GM21737 (cell line): Measurements from ENCODE around the gene TEAD4.

Source experiments
- ATAC-seq: cut with Tn5 transposase; IDR thresholded peaks from one replicate; pipeline ENCODE4 v1.9.1; 2021; ENCODE audit warnings: mild to moderate bottlenecking, moderate library complexity; ENCODE audit not compliant: unreplicated experiment

TEAD4 gene

GRCh38 chr12:3028108-3028507 is 68.9 kb downstream of the TEAD4 start:
- no peak for ATAC-seq

DNA sequence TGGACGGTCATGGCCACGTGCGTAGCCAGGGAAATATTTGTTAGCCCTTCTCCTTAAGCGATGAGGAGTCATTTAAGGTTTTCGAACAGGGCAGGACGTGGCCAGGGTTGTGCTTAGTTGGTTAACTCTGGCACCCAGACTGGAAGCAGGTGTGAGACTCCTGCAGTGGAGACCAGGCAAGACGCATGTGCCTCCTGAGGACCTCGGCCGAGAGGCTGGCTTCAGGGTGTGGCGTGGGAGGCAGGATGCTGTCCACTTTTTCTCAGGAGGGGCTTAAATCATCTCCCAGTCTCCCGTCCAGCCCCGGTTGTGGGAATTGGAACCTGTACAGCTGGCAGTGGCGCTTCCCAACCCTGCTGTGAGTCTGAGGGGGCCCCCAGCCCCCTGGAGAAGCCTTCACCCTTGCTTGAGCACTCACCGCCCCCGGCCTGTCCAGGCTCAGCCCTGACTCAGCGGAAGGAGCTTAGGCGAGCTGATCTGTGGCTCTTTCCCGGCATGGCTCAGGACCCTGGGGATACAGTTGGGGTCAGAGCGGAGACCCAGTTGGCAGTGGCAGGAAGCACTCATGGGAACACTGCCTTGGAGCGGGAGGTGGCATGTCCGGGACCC is 71.7 kb downstream of the TEAD4 start:
- ATAC-seq: no peak

- ATAC-seq: no peak
These were observed 73.0 kb downstream of the TEAD4 start for GRCh38 chr12:3032161-3032560.

DNA sequence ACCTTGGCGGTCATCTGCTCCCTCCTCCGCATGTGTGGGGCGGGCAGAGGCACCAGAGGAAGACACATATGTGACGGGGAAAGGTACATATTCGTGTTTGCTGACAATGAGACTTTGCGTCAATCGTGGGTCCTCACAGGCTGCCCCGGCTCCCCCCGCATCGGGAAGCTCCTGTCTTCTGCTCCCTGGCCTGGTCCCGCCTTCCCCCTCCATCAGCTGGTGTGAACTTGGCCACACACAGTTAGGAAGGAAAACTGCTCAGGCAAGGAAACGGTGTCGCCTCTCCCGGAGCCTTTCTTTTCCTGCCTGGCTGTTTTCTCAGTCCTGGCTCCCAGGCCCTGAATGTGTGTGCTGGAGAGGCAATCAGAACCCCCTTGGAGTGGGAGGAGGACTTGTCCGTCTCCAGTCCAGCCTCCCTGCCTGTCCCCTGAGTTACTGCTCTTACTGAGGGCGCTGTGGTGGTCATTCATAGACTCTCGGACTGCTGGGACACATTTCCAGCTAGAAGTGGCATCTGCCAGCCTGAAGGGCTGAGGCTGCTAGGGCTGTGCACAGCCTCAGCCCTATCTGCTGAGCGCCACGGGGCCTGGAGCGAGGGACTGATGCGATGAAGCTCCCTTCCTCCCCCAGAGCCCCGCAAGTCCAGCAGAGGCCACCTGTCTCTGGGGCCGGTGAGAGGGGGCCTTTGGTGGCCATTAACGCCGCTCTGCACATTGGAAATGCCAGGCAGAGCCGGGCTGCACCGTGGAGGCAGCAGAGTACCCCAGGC is 73.8 kb downstream of the TEAD4 start:
- no peak for ATAC-seq

DNA sequence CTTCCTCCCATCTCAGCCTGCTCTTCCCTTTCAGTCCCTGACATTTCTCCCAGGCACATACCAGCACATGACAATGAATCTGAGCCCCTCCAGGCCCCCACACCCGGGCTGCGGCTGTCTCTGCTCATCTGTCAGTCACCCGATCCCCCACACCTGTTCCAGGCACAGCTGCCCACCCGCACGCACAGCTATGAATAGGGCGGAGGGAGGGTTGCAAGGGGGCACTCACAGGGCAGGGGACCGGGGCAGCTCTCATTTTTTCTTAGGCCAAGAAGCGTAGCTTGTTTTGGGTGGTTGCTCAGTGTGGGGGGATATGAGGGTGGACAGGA is 74.3 kb downstream of the TEAD4 start:
- ATAC-seq: no peak

DNA sequence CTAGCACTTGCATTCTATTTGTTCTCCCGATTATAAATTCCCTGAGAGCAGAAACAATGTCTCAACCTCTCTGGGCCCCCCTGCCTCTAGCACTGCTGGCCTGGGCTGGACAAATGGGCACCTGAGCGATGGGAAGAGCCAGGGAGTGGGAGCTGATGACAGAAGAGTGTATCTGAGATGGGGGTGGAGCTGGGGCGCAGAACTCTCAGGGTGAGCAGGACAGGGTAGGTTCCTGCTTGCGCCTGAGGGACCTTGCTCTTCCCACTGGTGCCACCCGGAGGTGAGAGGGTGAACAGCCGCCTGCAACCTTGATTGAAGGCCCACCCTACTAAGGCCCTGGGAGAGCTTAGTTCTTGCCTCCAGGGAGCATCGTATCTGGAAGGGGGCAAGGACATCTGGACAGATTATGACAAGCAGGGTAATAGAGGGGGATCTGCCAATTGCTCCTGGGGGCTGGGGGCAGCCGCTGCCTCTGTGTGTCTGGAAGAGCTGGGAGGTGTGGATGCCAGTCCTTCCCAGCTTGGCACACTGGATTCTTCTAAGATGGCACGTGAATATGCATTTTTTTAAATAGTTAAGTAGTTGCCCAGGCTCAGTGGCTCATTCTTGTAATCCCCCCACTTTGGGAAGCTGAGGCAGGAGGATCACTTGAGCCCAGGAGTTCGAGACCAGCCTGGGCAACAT is 75.0 kb downstream of the TEAD4 start:
- no peak for ATAC-seq

DNA sequence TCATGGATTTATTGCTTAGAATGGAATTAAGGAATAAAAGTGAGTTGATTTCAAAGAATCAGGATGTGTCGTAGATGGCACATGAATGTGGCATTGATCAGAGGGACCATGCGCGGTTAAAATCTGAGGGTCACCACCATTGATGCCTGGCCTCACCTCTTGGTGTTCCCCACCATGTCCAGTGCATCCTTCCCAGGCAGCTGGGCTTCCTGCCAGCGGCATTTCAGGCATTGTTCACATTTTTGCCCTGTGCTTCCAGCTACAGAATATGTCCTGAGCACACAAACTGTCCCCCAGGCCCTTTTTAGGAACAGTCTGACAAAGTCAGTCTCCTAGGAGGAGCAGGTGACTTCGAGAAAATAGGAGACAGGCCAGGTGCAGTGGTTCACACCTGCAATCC is 76.0 kb downstream of the TEAD4 start:
- no peak for ATAC-seq

DNA sequence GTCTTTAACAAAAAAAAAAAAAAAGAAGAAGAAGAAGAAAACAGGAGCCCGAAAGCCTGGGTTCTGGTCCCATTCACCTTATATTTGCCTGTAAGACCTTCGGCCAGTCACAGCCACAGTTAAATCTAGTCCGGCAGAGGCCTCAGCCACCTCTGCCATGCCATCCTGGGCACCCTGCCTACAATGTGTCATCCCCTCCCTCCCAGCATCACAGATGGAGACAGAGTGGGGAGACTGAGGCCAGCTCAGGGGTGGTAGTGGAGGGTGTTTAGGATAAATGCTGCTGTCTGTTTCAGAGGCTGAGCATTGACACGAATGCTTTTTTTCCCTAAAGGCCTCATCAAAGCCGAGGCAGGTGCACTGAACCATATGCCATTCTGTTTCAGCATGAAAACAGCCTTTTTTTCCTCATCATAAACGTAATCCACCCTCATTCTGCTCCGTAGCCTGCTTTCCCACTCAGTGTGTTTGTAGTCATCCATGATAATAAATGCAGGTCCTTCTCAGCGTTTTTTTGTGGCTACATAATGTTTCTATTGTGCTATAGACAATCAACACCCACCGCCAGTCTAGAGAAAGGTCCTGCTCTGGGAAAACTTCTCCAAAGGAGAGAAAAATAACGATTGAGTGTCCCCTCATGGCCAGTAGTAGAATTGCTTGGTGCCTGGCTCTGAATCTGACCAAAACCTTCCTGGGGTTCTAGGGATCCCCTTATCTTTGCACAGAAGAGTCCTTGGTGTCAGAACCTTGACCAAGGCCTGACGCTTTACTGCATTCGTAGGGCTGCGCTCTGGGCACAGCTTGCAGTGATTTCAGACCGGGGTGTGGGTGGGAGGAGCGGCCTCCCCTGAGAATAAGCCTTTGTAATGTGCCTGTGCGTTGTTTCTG is 76.9 kb downstream of the TEAD4 start:
- ATAC-seq: no peak

- ATAC-seq: no peak
These were observed 77.9 kb downstream of the TEAD4 start for GRCh38 chr12:3036901-3037600.

GRCh38 chr12:3038166-3038565 is 79.0 kb downstream of the TEAD4 start:
- no peak for ATAC-seq

GRCh38 chr12:3038926-3039510 is 79.8 kb downstream of the TEAD4 start:
- ATAC-seq: no peak

DNA sequence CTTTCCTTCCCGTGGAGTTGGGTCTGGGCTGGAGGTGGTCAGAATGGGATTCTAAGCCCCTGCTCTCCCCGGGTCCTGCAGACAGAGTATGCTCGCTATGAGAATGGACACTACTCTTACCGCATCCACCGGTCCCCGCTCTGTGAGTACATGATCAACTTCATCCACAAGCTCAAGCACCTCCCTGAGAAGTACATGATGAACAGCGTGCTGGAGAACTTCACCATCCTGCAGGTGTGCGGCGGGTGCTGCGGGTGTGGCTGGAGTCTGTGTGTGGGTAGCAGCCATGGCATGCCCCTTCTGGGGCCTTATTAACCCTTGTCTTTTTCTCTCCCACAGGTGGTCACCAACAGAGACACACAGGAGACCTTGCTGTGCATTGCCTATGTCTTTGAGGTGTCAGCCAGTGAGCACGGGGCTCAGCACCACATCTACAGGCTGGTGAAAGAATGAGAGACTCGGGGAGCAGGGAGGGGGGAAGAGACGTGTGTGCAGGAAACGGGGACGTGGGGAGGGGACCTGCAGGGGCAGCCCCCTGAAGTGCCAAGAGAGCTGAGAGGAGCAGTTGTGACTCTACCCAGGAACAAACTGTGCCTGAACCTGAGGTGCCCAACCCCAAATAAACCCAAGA is 80.9 kb downstream of the TEAD4 start:
- no peak for ATAC-seq

DNA sequence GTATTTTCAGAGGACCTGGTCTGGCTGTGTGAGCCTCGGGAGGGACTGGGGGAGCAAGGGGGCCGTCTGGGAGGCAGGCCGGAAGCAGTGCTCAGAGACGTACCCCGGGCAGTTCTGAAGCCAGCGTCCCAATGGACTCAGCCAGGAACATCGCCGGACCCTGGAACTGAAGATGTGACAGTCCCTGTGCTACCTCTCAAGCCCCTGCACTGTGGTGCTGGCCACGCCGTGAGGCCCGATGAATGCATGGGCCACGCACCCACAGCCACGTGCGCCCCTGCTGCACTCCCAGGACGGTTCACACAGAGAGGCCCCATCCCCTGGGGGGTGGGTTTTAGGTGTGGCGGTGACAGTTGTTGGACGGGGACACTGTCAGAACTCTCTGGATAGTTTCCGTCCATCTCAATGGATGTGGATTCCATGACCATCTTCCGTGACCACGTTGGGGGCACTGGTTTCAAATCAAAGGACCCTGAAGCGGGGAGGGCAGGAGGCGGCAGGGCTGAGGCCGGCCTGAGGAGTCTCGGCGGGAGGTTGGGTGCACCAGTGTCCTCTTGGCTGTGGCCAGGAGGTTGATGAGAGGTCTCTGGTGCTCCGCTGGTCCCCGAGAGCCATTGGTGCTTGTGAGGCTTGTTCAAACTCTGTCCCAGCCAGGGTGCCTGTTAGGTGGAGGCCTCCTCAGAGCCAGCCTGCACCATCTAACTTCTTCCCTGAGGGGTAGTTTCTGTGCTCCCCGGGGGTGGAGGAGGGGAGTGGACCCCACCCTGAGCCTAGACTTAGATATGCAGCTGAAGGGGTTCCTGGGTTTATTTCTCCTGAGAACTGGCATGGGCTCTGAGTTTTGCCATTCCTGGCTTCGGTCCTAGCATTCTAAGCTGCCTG is 81.7 kb downstream of the TEAD4 start:
- no peak for ATAC-seq

- peak; percentile 69 for ATAC-seq
These were observed 82.5 kb downstream of the TEAD4 start for GRCh38 chr12:3041558-3042164.

DNA sequence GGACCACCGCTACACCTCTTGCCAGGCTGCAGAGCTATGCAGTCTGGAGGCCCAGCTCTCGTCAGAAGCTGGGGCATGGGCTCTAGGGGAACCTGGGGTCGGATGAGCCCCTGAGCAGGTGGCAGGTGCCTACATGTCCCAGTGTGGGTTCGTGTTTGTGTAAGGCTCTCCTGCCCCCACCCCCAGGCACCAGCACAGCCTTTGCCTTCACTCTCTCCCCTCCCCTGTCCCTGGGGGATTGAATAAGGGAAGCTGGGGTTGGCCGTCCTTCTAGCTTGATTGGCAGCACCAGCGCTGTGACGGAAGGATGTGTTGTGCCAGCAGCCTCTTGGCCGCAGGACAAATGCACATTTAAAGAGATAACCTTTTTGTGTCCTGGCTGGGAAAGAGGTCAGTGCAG is 83.2 kb downstream of the TEAD4 start:
- no peak for ATAC-seq

DNA sequence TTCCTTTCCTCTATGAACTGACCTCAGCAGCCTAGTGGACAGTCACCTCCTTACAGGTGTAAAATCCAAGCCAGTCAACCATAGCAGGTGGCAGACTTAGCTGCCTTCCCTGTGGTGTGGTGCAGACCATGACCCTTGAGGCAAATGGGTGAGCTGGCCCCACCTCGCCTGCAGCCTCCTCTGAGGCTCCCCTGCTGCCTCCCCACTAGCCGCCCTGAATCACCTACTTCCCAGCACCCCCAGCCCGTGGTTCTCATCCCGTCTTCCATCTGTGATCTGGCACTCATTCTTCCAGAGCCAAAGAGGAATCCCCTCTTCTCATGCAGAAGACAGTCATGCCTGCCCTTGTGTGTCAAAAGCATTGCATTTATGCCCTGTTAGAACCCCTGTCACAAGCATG is 83.6 kb downstream of the TEAD4 start:
- ATAC-seq: no peak

GRCh38 chr12:3043406-3043805 is 84.2 kb downstream of the TEAD4 start:
- ATAC-seq: no peak

DNA sequence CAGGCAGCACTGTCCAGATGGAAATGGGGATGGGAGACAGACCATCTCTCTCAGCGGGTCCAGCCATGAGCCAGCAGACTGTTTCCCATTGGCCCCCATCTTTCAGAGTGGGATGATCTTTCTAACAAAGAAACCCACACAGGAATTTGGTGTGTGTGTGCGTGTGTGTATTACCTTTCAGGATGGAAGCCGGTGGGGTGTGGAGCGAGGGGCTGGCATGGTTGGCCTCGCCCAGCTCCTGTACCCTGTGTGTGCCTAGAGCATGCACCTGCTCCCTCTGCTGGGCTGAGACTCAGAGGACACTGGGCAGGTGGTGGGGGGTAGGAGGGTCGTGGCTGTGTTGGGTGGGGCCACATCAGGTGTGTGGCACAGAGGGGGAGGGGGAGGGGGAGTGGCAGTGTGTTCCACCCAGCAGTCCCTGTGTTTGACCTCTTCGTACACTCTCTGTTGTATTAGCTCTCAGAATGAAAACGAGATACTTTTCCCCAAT is 85.0 kb downstream of the TEAD4 start:
- ATAC-seq: no peak
